AG09319 (cell line): Measurements from ENCODE around the gene RPL31.

ENCODE experiments used
- DNase-seq: peaks from one replicate; pipeline ENCODE4 v3.0.0-alpha.2; 2010; ENCODE audit warnings: low read depth; ENCODE audit errors: extremely low read depth
- TF ChIP-seq, protein P1 (sequence below): IDR thresholded peaks from 2 replicates; pipeline ENCODE4 v1.5.1; 2011; ENCODE audit warnings: low read depth, mild to moderate bottlenecking, inconsistent platforms, low read length, moderate library complexity

The RPL31 gene

GRCh38 chr2:100976061-100976460, 26.0 kb upstream of the RPL31 start:
- DNase-seq, result no peak
- TF ChIP-seq, protein P1, sequence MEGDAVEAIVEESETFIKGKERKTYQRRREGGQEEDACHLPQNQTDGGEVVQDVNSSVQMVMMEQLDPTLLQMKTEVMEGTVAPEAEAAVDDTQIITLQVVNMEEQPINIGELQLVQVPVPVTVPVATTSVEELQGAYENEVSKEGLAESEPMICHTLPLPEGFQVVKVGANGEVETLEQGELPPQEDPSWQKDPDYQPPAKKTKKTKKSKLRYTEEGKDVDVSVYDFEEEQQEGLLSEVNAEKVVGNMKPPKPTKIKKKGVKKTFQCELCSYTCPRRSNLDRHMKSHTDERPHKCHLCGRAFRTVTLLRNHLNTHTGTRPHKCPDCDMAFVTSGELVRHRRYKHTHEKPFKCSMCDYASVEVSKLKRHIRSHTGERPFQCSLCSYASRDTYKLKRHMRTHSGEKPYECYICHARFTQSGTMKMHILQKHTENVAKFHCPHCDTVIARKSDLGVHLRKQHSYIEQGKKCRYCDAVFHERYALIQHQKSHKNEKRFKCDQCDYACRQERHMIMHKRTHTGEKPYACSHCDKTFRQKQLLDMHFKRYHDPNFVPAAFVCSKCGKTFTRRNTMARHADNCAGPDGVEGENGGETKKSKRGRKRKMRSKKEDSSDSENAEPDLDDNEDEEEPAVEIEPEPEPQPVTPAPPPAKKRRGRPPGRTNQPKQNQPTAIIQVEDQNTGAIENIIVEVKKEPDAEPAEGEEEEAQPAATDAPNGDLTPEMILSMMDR, result no peak

GRCh38 chr2:100976645-100977391, 25.3 kb upstream of the RPL31 start:
- no peak for DNase-seq
- TF ChIP-seq, protein P1, result no peak

GRCh38 chr2:100977511-100977910, 24.6 kb upstream of the RPL31 start:
- TF ChIP-seq, protein P1, result no peak
- DNase-seq, result no peak

DNA sequence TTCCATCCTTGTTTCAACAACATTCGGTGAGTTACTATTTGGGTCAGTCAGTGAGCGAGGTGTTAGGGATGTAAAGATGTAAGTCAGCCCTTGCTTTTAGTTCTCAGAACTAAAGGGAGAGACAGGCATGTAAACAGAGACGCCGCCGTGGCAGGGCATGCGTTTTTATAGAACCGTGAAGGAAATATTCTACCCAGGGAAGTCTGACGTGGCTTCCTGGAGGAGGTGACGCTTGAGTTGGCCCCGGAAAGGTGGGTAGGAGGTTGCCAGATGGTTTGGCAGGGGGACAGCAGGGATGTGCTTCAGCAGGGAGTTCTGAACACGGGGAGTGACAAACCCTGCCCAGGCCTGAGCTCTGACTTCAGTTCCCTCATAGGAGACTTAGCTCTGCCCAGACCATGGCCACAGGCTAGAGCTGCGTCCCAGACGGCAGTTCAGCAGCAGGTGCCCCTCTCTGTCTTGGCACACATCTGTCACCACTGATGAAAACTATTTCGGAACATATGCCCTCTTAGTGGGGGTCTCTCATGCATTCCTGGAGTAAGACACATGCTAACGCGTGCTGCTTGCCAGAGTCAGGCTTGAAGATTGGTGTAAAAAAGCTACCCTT, 23.4 kb upstream of the RPL31 start:
- no peak for DNase-seq

GRCh38 chr2:100980046-100980445, 22.0 kb upstream of the RPL31 start:
- TF ChIP-seq, protein P1, result no peak
- no peak for DNase-seq

More for the DNA sequence above, 23.4 kb upstream of the RPL31 start:
- TF ChIP-seq, protein P1, result no peak

GRCh38 chr2:100981011-100981410, 21.1 kb upstream of the RPL31 start:
- TF ChIP-seq, protein P1, result no peak
- no peak for DNase-seq

- TF ChIP-seq, protein P1, result no peak
- DNase-seq, result no peak
These were observed 19.6 kb upstream of the RPL31 start for GRCh38 chr2:100982431-100982861.
